Gastrocnemius medialis (tissue), 4 donors: Measurements from ENCODE around the gene TADA3.

ENCODE experiments used
- CTCF ChIP-seq, 5 experiments: fragments of 450-650 bp in 3 of 5; fragments of 200-600 bp in 2 of 5; sonication (generic) in 2 of 5; IDR thresholded peaks in 4 of 5; conservative IDR thresholded peaks in 1 of 5; 1 replicate in 4 of 5; 2 replicates in 1 of 5; pipeline ENCODE4 v1.5.1; 2016 to 2019; ENCODE audit warnings: antibody characterized with exemption in 5 of 5, mild to moderate bottlenecking in 3 of 5, moderate library complexity in 3 of 5
- POLR2A ChIP-seq, 2 donors: fragments of 450-650 bp; IDR thresholded peaks; one replicate each; pipeline ENCODE4 v1.6.1; 2017; ENCODE audit warnings: antibody characterized with exemption in 2 of 2, mild to moderate bottlenecking in 2 of 2, moderate library complexity in 2 of 2

GRCh38 chr3:9838856-9839255 lies 46.6 kb upstream of the TADA3 start:
- TF ChIP-seq CTCF (IDR thresholded peaks at IDR 0.05 in 4 of 5, conservative IDR thresholded peaks at IDR 0.05 in 1 of 5) (no peak), POLR2A (IDR thresholded peaks at IDR 0.05) (no peak)
